Heart left ventricle (tissue), 16 donors: ENCODE data around the gene RIMS4. TPM values are rescaled to one million over a fixed set of nuclear protein-coding genes. Genes with fewer than 3 reads are reported as not detected.

Source experiments
- ATAC-seq, 4 donors: fragments of 200-7000 bp; cut with Tn5 transposase; one replicate each; pipeline ENCODE4 v1.9.1; 2020 to 2022; ENCODE audit warnings: moderate library complexity in 4 of 4, mild to moderate bottlenecking in 3 of 4, moderate number of reproducible peaks in 1 of 4
- DNase-seq, 5 donors: peaks; one replicate each; pipeline ENCODE4 v3.0.0-alpha.2; 2020
- H3K27ac ChIP-seq, 12 donors: fragments of 200-600 bp; sonication (generic) in 4 of 12; one replicate each; pipeline versions ENCODE4 v1.5.0 to v1.8.0; 2016 to 2022; ENCODE audit warnings: mild to moderate bottlenecking in 2 of 12
- H3K27me3 ChIP-seq, 9 donors: fragments of 200-600 bp; sonication (generic) in 2 of 9; one replicate each; pipeline versions ENCODE4 v1.5.1 to v1.8.0; 2016 to 2022; ENCODE audit warnings: mild to moderate bottlenecking in 3 of 9
- H3K36me3 ChIP-seq, 9 donors: fragments of 200-600 bp; sonication (generic) in 2 of 9; one replicate each; pipeline versions ENCODE4 v1.5.0 to v1.8.0; 2018 to 2022; ENCODE audit warnings: mild to moderate bottlenecking in 2 of 9
- H3K4me1 ChIP-seq, 12 donors: fragments of 200-600 bp; sonication (generic) in 4 of 12; one replicate each; pipeline versions ENCODE4 v1.5.0 to v1.8.0; 2016 to 2022; ENCODE audit warnings: mild to moderate bottlenecking in 3 of 12
- H3K4me3 ChIP-seq, 12 donors: fragments of 200-600 bp; sonication (generic) in 4 of 12; one replicate each; pipeline versions ENCODE4 v1.5.0 to v1.8.0; 2017 to 2022; ENCODE audit warnings: mild to moderate bottlenecking in 9 of 12, moderate library complexity in 4 of 12
- H3K9me3 ChIP-seq, 12 donors: fragments of 200-600 bp; sonication (generic) in 4 of 12; one replicate each; pipeline versions ENCODE4 v1.5.0 to v1.8.0; 2016 to 2022; ENCODE audit warnings: mild to moderate bottlenecking in 1 of 12
- POLR2A ChIP-seq, 2 donors: fragments of 450-650 bp; IDR thresholded peaks; one replicate each; pipeline ENCODE4 v1.6.1; 2017; ENCODE audit warnings: antibody characterized with exemption in 2 of 2, mild to moderate bottlenecking in 2 of 2, moderate library complexity in 2 of 2
- WGBS, 4 donors: extraction: QIAGEN DNeasy Blood & Tissue Kit in 2 of 4; methylation state at CpG; one replicate each; pipeline versions ENCODE4 v1.1.5 to v1.1.7; 2013 to 2018; 5-methylcytosine and 5-hydroxymethylcytosine counted together
- intact Hi-C, 10 donors: fragments of 100-400 bp; cut with DNase I; formaldehyde crosslinking; loops; one replicate each; pipeline versions ENCODE4 v1.11.1 to v1.14.2; 2022
- polyA plus RNA-seq, 2 donors: library from polyadenylated mRNA; stranded (reverse); fragments of 200-250 nt; gene quantifications; one replicate each; pipeline ENCODE4 v1.2.3, GENCODE V29; 2013
- total RNA-seq, 9 donors: library from RNA; depleted of rRNA in 2 of 9; stranded (reverse); fragments of >200 nt in 2 of 9; fragmentation: NEBNext Ultra II Directional in 3 of 9; extraction: Animal tissue kit (Norgen Biotek cat#: 25700) in 3 of 9; gene quantifications; one replicate each; pipeline versions ENCODE4 v1.1.0 to v1.2.4, GENCODE V29; 2016 to 2023
- TF ChIP-seq, protein P1 (sequence below), 12 donors: fragments of 200-600 bp; sonication (generic) in 4 of 12; IDR thresholded peaks; one replicate each; pipeline versions ENCODE4 v1.5.0 to v1.8.0; 2018 to 2022; ENCODE audit warnings: antibody characterized with exemption in 12 of 12, mild to moderate bottlenecking in 5 of 12
- donor health status: ischemic (EF 13 %, LVEDD 7.1; RV severe dilation, severe dysfunction).
- donor health status: healthy with polysubstance abuse.
- donor health status: DM: no; HTN: yes; CAD: no.
- donor health status: DM: no; HTN: no; CAD: no.
- donor health status: ischemic (EF 25% LVEDD 6.9; RV normal size, moderate dysfunction).
- donor health status: ischemic (EF 25% LVEDD 5.7; RV mildly dilated, moderate dysfunction).
- donor health status: healthy.
- donor health status: DM: yes; HTN: yes; CAD: no.
- donor health status: ischemic (EF 35%, LVEDD 5.7; RV mildly dilated, moderate dysfunction).
- donor health status: nonischemic (EF 11% LVEDD 7.7; RV severe dilation, severe dysfunction).
- donor health status: DM: yes; HTN: yes; CAD: no.
- donor health status: PGD.
- donor health status: ischemic (EF 29% LVEDD 5.4; RV normal size, mild dysfunction).
- donor health status: nonischemic (EF 23%, LVEDD 6.1; RV moderate dilation, normal function).

Gene RIMS4
- total and polyA plus RNA-seq, 11 donors, result 0.04 to 0.59 (median 0.11) TPM; not detected in 5

DNA sequence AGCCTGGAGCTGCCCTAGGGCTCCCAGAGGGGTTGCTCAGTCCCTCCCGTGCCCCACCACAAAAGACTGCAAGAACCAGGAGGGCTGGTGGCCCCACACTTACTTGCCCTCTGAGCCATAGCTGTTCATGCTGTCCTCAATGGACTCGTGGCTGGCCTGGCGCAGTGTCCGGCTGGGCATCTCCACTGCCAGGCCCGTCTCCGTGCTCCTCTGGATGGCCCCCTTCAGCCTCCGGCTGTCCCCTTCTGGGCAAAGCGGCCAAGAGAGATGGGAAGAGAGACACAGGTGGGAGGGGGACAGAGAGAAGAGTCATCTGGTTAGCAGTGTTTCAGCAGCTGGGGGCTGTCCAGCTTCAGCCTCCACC, 39.2 kb downstream of the RIMS4 start:
- Histone ChIP-seq H3K9me3 (no peaks in the 10 kb centered on the region), H3K36me3 (no peaks in the 10 kb centered on the region), H3K27ac (no peak overlapping the region), H3K4me3 (no peak overlapping the region), H3K4me1 (no peaks in the 10 kb centered on the region), H3K27me3 (peaks cover 0 to 23% (median 13%) of the 10 kb centered on the region in 9 donors)
- intact Hi-C loops, result no loop called here
- TF ChIP-seq POLR2A (IDR thresholded peaks at IDR 0.05), result no peak
- TF ChIP-seq, protein P1, sequence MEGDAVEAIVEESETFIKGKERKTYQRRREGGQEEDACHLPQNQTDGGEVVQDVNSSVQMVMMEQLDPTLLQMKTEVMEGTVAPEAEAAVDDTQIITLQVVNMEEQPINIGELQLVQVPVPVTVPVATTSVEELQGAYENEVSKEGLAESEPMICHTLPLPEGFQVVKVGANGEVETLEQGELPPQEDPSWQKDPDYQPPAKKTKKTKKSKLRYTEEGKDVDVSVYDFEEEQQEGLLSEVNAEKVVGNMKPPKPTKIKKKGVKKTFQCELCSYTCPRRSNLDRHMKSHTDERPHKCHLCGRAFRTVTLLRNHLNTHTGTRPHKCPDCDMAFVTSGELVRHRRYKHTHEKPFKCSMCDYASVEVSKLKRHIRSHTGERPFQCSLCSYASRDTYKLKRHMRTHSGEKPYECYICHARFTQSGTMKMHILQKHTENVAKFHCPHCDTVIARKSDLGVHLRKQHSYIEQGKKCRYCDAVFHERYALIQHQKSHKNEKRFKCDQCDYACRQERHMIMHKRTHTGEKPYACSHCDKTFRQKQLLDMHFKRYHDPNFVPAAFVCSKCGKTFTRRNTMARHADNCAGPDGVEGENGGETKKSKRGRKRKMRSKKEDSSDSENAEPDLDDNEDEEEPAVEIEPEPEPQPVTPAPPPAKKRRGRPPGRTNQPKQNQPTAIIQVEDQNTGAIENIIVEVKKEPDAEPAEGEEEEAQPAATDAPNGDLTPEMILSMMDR (IDR thresholded peaks at IDR 0.05), result no peak
- no peak for DNase-seq
- 83 to 88% (median 84%) methylated on average over 8 of the region's 8 CpGs for WGBS, 4 donors
- no peak for ATAC-seq

DNA sequence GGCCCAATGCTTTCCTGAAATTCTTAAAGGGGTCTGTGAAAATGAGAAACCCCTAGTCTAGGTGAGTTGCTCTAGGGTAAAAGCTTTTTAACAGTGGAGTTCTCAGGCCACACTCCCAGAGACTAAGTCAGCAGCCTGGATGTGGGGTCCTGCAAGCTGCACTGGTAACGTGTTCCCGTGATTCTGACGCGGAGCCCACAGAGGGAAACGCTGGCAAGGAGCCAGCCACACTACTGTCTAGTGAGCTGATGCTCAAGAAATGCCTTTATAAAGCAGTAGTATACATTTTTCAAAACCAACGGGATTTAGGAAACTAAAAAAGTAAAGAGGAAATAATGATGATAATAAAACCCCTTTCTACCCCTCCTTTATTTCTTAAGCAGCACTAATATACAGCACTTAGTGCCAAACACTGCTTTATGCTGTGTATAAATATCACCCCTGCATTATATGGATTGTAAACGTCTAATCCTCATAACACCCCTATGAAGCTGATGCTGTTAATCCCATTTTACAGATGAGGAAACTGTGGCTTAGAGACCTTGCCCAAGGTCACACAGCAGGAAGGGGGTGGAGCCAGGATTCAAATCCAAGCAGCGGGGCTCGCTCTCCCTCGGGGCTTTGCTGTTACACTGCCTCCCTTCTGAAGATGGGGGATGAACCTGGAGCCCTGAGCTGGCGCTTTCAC, 39.7 kb downstream of the RIMS4 start:
- H3K36me3 ChIP-seq, result no peaks in the 10 kb centered on the region
- TF ChIP-seq POLR2A (IDR thresholded peaks at IDR 0.05), result no peak
- TF ChIP-seq, protein P1 (IDR thresholded peaks at IDR 0.05), result no peak
- DNase-seq (no peak), ATAC-seq (no peak)
- intact Hi-C loops, result no loop called here
- H3K27ac ChIP-seq, result no peak overlapping the region
- H3K27me3 ChIP-seq, result peaks cover 0 to 23% (median 13%) of the 10 kb centered on the region in 9 donors
- no peaks in the 10 kb centered on the region for H3K4me1 ChIP-seq
- 44 to 52% (median 48%) methylated on average over 11 of the region's 11 CpGs for WGBS, 4 donors
- H3K9me3 ChIP-seq, result no peaks in the 10 kb centered on the region
- no peak overlapping the region for H3K4me3 ChIP-seq

DNA sequence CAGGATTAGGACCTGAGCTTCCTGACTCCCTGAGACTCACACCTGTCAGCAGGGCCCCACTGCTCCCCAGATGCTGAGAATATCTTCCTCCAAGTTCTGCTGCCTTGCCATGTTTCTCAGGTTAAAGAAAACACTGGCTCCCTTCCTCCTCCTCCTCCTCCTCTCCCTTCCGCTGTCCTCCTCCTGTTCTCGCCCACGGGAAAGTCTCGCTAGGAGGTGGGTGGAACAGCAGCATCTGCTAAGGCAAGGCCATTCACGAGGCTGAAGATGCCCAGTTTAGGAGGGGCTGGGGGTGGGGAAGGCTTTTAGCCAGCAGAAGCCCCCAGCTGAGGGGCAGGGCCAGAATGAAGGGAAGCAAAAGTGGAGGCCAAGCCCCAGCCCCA, 40.9 kb downstream of the RIMS4 start:
- WGBS, 4 donors, result 43 to 50% (median 46%) methylated on average over 5 of the region's 5 CpGs

DNA sequence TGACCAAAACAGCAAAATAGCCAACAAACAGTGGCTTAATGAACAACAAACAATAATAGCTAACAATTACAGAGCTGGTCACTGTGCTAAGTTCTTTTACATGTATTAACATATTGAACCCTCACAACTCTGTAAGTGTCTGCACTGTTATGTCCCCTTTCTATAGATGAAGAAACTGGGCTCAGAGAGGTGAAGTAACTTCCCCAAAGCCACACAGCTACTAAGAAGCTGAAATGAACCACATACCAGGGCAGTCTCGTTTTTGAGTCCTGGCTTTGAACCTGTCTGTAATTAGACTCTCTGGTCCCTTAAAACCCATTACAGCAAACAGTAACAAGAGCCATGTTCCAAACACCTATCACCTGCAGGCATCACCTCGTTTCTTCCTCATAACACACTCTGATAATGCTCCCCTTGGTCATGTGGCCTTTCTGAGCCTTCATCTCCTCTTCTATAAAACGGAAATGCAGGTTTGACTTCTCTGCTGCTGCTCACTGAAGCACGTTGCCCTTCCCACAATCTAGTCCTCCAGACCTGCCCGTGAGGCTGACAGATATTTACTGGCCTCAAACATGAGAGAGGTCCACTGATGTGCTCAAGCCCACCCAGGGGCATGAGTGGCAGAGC, 41.4 kb downstream of the RIMS4 start:
- H3K36me3 ChIP-seq, result no peaks in the 10 kb centered on the region
- no peaks in the 10 kb centered on the region for H3K4me1 ChIP-seq
- ATAC-seq (no peak), DNase-seq (no peak)
- H3K27me3 ChIP-seq, result peaks cover 0 to 23% (median 10%) of the 10 kb centered on the region in 9 donors
- no peak overlapping the region for H3K4me3 ChIP-seq
- H3K9me3 ChIP-seq, result no peaks in the 10 kb centered on the region
- no peak overlapping the region for H3K27ac ChIP-seq
- intact Hi-C loops, result loop anchor here in 1 of 10 donors (2.0 kb wide), 1 partner anchor 20 kb away; no protein-coding TSS in a partner anchor
- TF ChIP-seq POLR2A (IDR thresholded peaks at IDR 0.05), result no peak
- TF ChIP-seq, protein P1 (IDR thresholded peaks at IDR 0.05), result no peak
- WGBS, 4 donors, result 50 to 63% (median 58%) methylated on average over 5 of the region's 5 CpGs

More for the DNA sequence above, 40.9 kb downstream of the RIMS4 start:
- Histone ChIP-seq H3K4me1 (no peaks in the 10 kb centered on the region), H3K9me3 (no peaks in the 10 kb centered on the region), H3K27ac (no peak overlapping the region), H3K4me3 (no peak overlapping the region), H3K36me3 (no peaks in the 10 kb centered on the region), H3K27me3 (peaks cover 0 to 23% (median 13%) of the 10 kb centered on the region in 9 donors)
- intact Hi-C loops, result loop anchor here in 1 of 10 donors (2.0 kb wide), 1 partner anchor 19 kb away; no protein-coding TSS in a partner anchor
- TF ChIP-seq, protein P1 (IDR thresholded peaks at IDR 0.05), result no peak
- TF ChIP-seq POLR2A (IDR thresholded peaks at IDR 0.05), result no peak
- ATAC-seq, result no peak
- DNase-seq, result no peak
